GM19328 (cell line): ENCODE measurements around the gene TMEM259.

Experiments
- ATAC-seq: cut with Tn5 transposase; IDR thresholded peaks from one replicate; pipeline ENCODE4 v1.9.1; 2021; ENCODE audit warnings: mild to moderate bottlenecking, moderate library complexity; ENCODE audit not compliant: unreplicated experiment

TMEM259 gene

GRCh38 chr19:1020868-1021425, at the start of gene TMEM259:
TMEM259 (minus strand) TSS chr19:1021123; CDS start chr19:1020996, 127 bp downstream.
- ATAC-seq = peak; percentile 73

- ATAC-seq = no peak
Observed at GRCh38 chr19:1070576-1070930, 49.6 kb upstream of the TMEM259 start.

- ATAC-seq = no peak
Observed at GRCh38 chr19:1069009-1069779, 48.3 kb upstream of the TMEM259 start.

- ATAC-seq = no peak
Observed at GRCh38 chr19:1068009-1069001, 47.4 kb upstream of the TMEM259 start.

- no peak for ATAC-seq
Observed at GRCh38 chr19:1067341-1067957, 46.5 kb upstream of the TMEM259 start.

- no peak for ATAC-seq
Observed at GRCh38 chr19:1066748-1067340, 45.9 kb upstream of the TMEM259 start, which contains the start of gene ARHGAP45. ARHGAP45 (plus strand) TSS chr19:1067167; CDS start chr19:1067406, 239 bp downstream.

GRCh38 chr19:1066251-1066747, 45.4 kb upstream of the TMEM259 start:
- ATAC-seq = no peak

- ATAC-seq = no peak
Observed at GRCh38 chr19:1065606-1066109, 44.7 kb upstream of the TMEM259 start.

- no peak for ATAC-seq
Observed at GRCh38 chr19:1064661-1065605, 44.0 kb upstream of the TMEM259 start.

GRCh38 chr19:1063909-1064660, 43.2 kb upstream of the TMEM259 start:
- no peak for ATAC-seq

- ATAC-seq = no peak
Observed at GRCh38 chr19:1063030-1063908, 42.3 kb upstream of the TMEM259 start.

GRCh38 chr19:1062387-1063029, 41.6 kb upstream of the TMEM259 start:
- ATAC-seq = no peak

- ATAC-seq = no peak
Observed at GRCh38 chr19:1061987-1062386, 41.1 kb upstream of the TMEM259 start.

GRCh38 chr19:1060689-1061088, 39.8 kb upstream of the TMEM259 start:
- ATAC-seq = no peak

- ATAC-seq = no peak
Observed at GRCh38 chr19:1058112-1058511, 37.2 kb upstream of the TMEM259 start.

- no peak for ATAC-seq
Observed at GRCh38 chr19:1057176-1057855, 36.4 kb upstream of the TMEM259 start.
